ENCODE measurements around the gene ELAVL1. TPM values are rescaled to one million over a fixed set of nuclear protein-coding genes. Genes with fewer than 3 reads are reported as not detected.

ELAVL1 gene
- total and polyA plus RNA-seq, 2 experiments from 2014 or later = 81.6 to 143 TPM

DNA sequence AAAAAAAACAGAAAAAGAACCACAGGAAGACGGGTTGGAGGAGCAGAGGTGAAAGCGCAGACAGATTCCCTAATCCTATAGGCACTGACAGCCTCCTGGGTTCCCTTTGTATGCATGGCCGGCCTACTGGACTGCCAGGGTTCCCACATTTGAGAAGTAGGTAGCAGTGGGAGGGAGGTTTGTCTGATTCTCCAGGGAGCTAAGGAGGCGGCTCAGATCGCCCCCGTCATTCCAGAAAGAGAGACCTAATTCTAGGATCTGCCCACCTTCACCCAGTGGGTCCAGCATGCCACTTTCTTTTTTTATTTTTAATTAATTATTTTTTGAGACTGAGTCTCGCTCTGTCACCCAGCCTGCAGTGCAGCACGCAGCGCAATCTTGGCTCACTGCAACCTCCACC, 37.5 kb upstream of the ELAVL1 start:
- no peak overlapping the region for H3K4me2 ChIP-seq
- no peak overlapping the region for H2AFZ ChIP-seq
- H3K79me2 ChIP-seq (replicated peaks; ENCODE audit: insufficient read depth) = no peaks in the 10 kb centered on the region
- no peaks in the 10 kb centered on the region for H3K9me3 Mint-ChIP-seq
- no peak overlapping the region for H3K27ac ChIP-seq (ENCODE audit: low read depth)
- no peaks in the 10 kb centered on the region for H3F3A ChIP-seq (replicated peaks; ENCODE audit: low read depth)
- H3K4me1 ChIP-seq (ENCODE audit: insufficient read depth) = no peaks in the 10 kb centered on the region
- H3K36me3 ChIP-seq (ENCODE audit: insufficient read depth) = no peaks in the 10 kb centered on the region
- no peak for ATAC-seq
- no peak overlapping the region for H3K27ac Mint-ChIP-seq
- no peaks in the 10 kb centered on the region; the same call in 2 of the 3 replicates for H3K4me1 Mint-ChIP-seq
- no peaks in the 10 kb centered on the region for H4K20me1 ChIP-seq (replicated peaks; ENCODE audit: insufficient read depth)
- TF ChIP-seq POLR2AphosphoS5 (IDR thresholded peaks at IDR 0.05; ENCODE audit: low read depth) = no peak
- H3K27me3 ChIP-seq (ENCODE audit: insufficient read depth) = no peaks in the 10 kb centered on the region
- H3K9me2 ChIP-seq (ENCODE audit: insufficient read depth) = no peaks in the 10 kb centered on the region; the same call in 1 of the 2 replicates
- no peak overlapping the region for H3K4me3 Mint-ChIP-seq
- H3K27me3 Mint-ChIP-seq (ENCODE audit: insufficient read depth, low read depth, poor library complexity) = peaks cover 2% of the 10 kb centered on the region
- no peak for DNase-seq (ENCODE audit: low spot score)
- no peak overlapping the region for H3K4me3 ChIP-seq
- no peaks in the 10 kb centered on the region for H3K36me3 Mint-ChIP-seq (ENCODE audit: low read depth)

DNA sequence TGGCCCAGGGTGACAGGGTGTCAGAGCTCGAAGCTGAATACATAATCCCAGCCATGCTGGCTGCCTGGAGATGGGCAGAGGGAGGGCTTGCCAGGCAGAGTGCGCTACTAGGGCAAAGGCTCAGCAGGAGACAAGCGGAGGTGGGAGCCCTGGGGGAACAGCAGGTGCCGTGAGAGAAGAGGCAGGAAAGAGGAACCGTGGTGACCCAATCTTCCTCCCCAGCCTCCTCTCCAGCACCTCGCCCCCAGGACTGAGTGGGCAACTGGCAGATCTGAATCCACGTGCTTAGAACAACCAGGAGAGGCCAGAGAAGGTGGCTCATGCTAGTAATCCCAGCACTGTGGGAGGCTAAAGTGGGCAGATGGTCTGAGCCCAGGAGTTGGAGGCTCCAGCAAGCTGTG, 36.1 kb upstream of the ELAVL1 start:
- H3K4me3 Mint-ChIP-seq = no peak overlapping the region
- H3F3A ChIP-seq (replicated peaks; ENCODE audit: low read depth) = no peaks in the 10 kb centered on the region
- no peaks in the 10 kb centered on the region for H4K20me1 ChIP-seq (replicated peaks; ENCODE audit: insufficient read depth)
- no peak overlapping the region for H2AFZ ChIP-seq
- no peaks in the 10 kb centered on the region for H3K27me3 ChIP-seq (ENCODE audit: insufficient read depth)
- H3K27me3 Mint-ChIP-seq (ENCODE audit: insufficient read depth, low read depth, poor library complexity) = peaks cover 3% of the 10 kb centered on the region
- no peak overlapping the region for H3K4me3 ChIP-seq
- no peaks in the 10 kb centered on the region for H3K36me3 Mint-ChIP-seq (ENCODE audit: low read depth)
- no peak overlapping the region for H3K4me2 ChIP-seq
- no peaks in the 10 kb centered on the region for H3K36me3 ChIP-seq (ENCODE audit: insufficient read depth)
- no peak for ATAC-seq
- H3K4me1 Mint-ChIP-seq = no peaks in the 10 kb centered on the region
- H3K79me2 ChIP-seq (replicated peaks; ENCODE audit: insufficient read depth) = no peaks in the 10 kb centered on the region
- no peak overlapping the region for H3K27ac Mint-ChIP-seq
- no peaks in the 10 kb centered on the region for H3K4me1 ChIP-seq (ENCODE audit: insufficient read depth)
- DNase-seq (ENCODE audit: low spot score) = no peak
- TF ChIP-seq, protein P1, sequence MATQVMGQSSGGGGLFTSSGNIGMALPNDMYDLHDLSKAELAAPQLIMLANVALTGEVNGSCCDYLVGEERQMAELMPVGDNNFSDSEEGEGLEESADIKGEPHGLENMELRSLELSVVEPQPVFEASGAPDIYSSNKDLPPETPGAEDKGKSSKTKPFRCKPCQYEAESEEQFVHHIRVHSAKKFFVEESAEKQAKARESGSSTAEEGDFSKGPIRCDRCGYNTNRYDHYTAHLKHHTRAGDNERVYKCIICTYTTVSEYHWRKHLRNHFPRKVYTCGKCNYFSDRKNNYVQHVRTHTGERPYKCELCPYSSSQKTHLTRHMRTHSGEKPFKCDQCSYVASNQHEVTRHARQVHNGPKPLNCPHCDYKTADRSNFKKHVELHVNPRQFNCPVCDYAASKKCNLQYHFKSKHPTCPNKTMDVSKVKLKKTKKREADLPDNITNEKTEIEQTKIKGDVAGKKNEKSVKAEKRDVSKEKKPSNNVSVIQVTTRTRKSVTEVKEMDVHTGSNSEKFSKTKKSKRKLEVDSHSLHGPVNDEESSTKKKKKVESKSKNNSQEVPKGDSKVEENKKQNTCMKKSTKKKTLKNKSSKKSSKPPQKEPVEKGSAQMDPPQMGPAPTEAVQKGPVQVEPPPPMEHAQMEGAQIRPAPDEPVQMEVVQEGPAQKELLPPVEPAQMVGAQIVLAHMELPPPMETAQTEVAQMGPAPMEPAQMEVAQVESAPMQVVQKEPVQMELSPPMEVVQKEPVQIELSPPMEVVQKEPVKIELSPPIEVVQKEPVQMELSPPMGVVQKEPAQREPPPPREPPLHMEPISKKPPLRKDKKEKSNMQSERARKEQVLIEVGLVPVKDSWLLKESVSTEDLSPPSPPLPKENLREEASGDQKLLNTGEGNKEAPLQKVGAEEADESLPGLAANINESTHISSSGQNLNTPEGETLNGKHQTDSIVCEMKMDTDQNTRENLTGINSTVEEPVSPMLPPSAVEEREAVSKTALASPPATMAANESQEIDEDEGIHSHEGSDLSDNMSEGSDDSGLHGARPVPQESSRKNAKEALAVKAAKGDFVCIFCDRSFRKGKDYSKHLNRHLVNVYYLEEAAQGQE (IDR thresholded peaks at IDR 0.05; ENCODE audit: unreplicated experiment) = no peak
- TF ChIP-seq ZNF331 (CRISPR knock-in tag; IDR thresholded peaks at IDR 0.05; ENCODE audit: low read depth) (no peak), ZNF114 (CRISPR knock-in tag; IDR thresholded peaks at IDR 0.05) (no peak), EZH2 (IDR thresholded peaks at IDR 0.05; ENCODE audit: low read depth, unreplicated experiment) (no peak), NANOG (IDR thresholded peaks at IDR 0.05; ENCODE audit: borderline replicate concordance) (no peak), STAT1 (IDR thresholded peaks at IDR 0.05; ENCODE audit: unreplicated experiment) (no peak), POLR2AphosphoS5 (IDR thresholded peaks at IDR 0.05; ENCODE audit: low read depth) (no peak), CREB1 (CRISPR knock-in tag; IDR thresholded peaks at IDR 0.05; ENCODE audit: low read depth) (no peak), JUNB (IDR thresholded peaks at IDR 0.05; ENCODE audit: unreplicated experiment) (no peak)
- TF ChIP-seq, protein P2, sequence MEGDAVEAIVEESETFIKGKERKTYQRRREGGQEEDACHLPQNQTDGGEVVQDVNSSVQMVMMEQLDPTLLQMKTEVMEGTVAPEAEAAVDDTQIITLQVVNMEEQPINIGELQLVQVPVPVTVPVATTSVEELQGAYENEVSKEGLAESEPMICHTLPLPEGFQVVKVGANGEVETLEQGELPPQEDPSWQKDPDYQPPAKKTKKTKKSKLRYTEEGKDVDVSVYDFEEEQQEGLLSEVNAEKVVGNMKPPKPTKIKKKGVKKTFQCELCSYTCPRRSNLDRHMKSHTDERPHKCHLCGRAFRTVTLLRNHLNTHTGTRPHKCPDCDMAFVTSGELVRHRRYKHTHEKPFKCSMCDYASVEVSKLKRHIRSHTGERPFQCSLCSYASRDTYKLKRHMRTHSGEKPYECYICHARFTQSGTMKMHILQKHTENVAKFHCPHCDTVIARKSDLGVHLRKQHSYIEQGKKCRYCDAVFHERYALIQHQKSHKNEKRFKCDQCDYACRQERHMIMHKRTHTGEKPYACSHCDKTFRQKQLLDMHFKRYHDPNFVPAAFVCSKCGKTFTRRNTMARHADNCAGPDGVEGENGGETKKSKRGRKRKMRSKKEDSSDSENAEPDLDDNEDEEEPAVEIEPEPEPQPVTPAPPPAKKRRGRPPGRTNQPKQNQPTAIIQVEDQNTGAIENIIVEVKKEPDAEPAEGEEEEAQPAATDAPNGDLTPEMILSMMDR (conservative IDR thresholded peaks at IDR 0.05; ENCODE audit: low read depth in 2 of 2) = no peak
- TF ChIP-seq, protein P3, sequence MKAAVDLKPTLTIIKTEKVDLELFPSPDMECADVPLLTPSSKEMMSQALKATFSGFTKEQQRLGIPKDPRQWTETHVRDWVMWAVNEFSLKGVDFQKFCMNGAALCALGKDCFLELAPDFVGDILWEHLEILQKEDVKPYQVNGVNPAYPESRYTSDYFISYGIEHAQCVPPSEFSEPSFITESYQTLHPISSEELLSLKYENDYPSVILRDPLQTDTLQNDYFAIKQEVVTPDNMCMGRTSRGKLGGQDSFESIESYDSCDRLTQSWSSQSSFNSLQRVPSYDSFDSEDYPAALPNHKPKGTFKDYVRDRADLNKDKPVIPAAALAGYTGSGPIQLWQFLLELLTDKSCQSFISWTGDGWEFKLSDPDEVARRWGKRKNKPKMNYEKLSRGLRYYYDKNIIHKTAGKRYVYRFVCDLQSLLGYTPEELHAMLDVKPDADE (IDR thresholded peaks at IDR 0.05) = no peak
- no peaks in the 10 kb centered on the region for H3K9me3 Mint-ChIP-seq
- no peaks in the 10 kb centered on the region; the same call in 1 of the 2 replicates for H3K9me2 ChIP-seq (ENCODE audit: insufficient read depth)
- no peak overlapping the region for H3K27ac ChIP-seq (ENCODE audit: low read depth)
